Thyroid gland (tissue), 4 donors: ENCODE results near the gene TUBB2B. TPM values are rescaled to one million over a fixed set of nuclear protein-coding genes. Genes with fewer than 3 reads are reported as not detected.
"Not testable (repeated sequence)": the region's sequence is repeated elsewhere in the genome, so short reads cannot be mapped to it uniquely, and the experiment has no call there.

Source experiments
- DNase-seq, 2 donors: peaks; one replicate each; pipeline ENCODE4 v3.0.0-alpha.2; 2019
- H3K27ac ChIP-seq, 3 donors: fragments of 200-600 bp; sonication (generic); 1 replicate in 2 of 3; 2 replicates in 1 of 3; pipeline ENCODE4 v1.5.1; 2016 to 2019; ENCODE audit warnings: mild to moderate bottlenecking in 1 of 3, moderate library complexity in 1 of 3
- H3K27me3 ChIP-seq: fragments of 200-600 bp; sonication (generic); one replicate; pipeline ENCODE4 v1.5.1; 2019
- H3K36me3 ChIP-seq, 2 donors: fragments of 200-600 bp; sonication (generic); one replicate each; pipeline ENCODE4 v1.5.1; 2016 to 2019
- H3K4me1 ChIP-seq, 2 donors: fragments of 200-600 bp; sonication (generic); one replicate each; pipeline ENCODE4 v1.5.1; 2017 to 2019
- H3K4me3 ChIP-seq, 3 donors: fragments of 200-600 bp; sonication (generic); replicated peaks in 1 of 3; 1 replicate in 2 of 3; 2 replicates in 1 of 3; pipeline ENCODE4 v1.5.1; 2016; ENCODE audit warnings: mild to moderate bottlenecking in 1 of 3
- H3K9me3 ChIP-seq: fragments of 200-600 bp; sonication (generic); one replicate; pipeline ENCODE4 v1.5.1; 2017
- CTCF ChIP-seq, 6 experiments: fragments of 200-600 bp in 3 of 6; fragments of 450-650 bp in 3 of 6; sonication (generic) in 3 of 6; IDR thresholded peaks; one replicate each; pipeline ENCODE4 v1.5.1; 2016 to 2019; ENCODE audit warnings: antibody characterized with exemption in 6 of 6, mild to moderate bottlenecking in 2 of 6, inconsistent platforms in 1 of 6, moderate library complexity in 1 of 6
- POLR2A ChIP-seq, 2 donors: fragments of 450-650 bp; IDR thresholded peaks; one replicate each; pipeline ENCODE4 v1.6.1; 2017; ENCODE audit warnings: antibody characterized with exemption in 2 of 2, mild to moderate bottlenecking in 2 of 2, moderate library complexity in 1 of 2
- WGBS, 2 donors: methylation state at CpG; one replicate each; pipeline ENCODE4 v1.1.5; 2017; 5-methylcytosine and 5-hydroxymethylcytosine counted together
- intact Hi-C: fragments of 100-400 bp; cut with DNase I; formaldehyde crosslinking; loops from one replicate; pipeline ENCODE4 v1.15.1; 2023
- total RNA-seq, 4 donors: library from RNA; depleted of rRNA; stranded (reverse); fragments of >200 nt; gene quantifications; one replicate each; pipeline ENCODE4 v1.2.3, GENCODE V29; 2016

Gene TUBB2B
- total RNA-seq, 4 donors from 2014 or later: 1.1 to 6.1 (median 3.5) TPM; not detected in 1

GRCh38 chr6:3194535-3195419, 32.7 kb downstream of the TUBB2B start:
- H3K27ac ChIP-seq: no peak overlapping the region
- TF ChIP-seq CTCF (IDR thresholded peaks at IDR 0.05) (no peak), POLR2A (IDR thresholded peaks at IDR 0.05) (no peak)
- 67 to 68% methylated on average over 19 of the region's 19 CpGs for whole genome bisulfite sequencing, 2 donors
- no peak overlapping the region for H3K4me3 ChIP-seq
- DNase-seq: no peak
- H3K36me3 ChIP-seq: no peaks in the 10 kb centered on the region
- intact Hi-C loops: no loop called here
- H3K9me3 ChIP-seq: no peaks in the 10 kb centered on the region
- H3K4me1 ChIP-seq: no peaks in the 10 kb centered on the region
- H3K27me3 ChIP-seq: no peaks in the 10 kb centered on the region

GRCh38 chr6:3193102-3193849, 34.2 kb downstream of the TUBB2B start:
- Histone ChIP-seq H3K27ac (no peak overlapping the region), H3K27me3 (no peaks in the 10 kb centered on the region), H3K36me3 (no peaks in the 10 kb centered on the region), H3K4me3 (no peak overlapping the region), H3K9me3 (no peaks in the 10 kb centered on the region), H3K4me1 (no peaks in the 10 kb centered on the region)
- intact Hi-C loops: no loop called here
- 82 to 84% methylated on average over 14 to 23 of the region's 23 CpGs for WGBS, 2 donors
- TF ChIP-seq POLR2A (IDR thresholded peaks at IDR 0.05): no peak
- no peak for TF ChIP-seq CTCF (IDR thresholded peaks at IDR 0.05)
- DNase-seq: no peak

- TF ChIP-seq CTCF (IDR thresholded peaks at IDR 0.05) (no peak), POLR2A (IDR thresholded peaks at IDR 0.05) (no peak)
- Histone ChIP-seq H3K36me3 (no peaks in the 10 kb centered on the region), H3K27ac (no peak overlapping the region), H3K9me3 (no peaks in the 10 kb centered on the region), H3K27me3 (no peaks in the 10 kb centered on the region), H3K4me3 (no peak overlapping the region), H3K4me1 (no peaks in the 10 kb centered on the region)
- intact Hi-C loops: no loop called here
- no peak for DNase-seq
- WGBS, 2 donors: 95% methylated on average over 5 of the region's 5 CpGs
These were observed 36.7 kb downstream of the TUBB2B start for GRCh38 chr6:3190779-3191178.

- H3K4me3 ChIP-seq: no peak overlapping the region
- intact Hi-C loops: no loop called here
These were observed 37.4 kb downstream of the TUBB2B start for GRCh38 chr6:3190056-3190455.

GRCh38 chr6:3189192-3189591, 38.3 kb downstream of the TUBB2B start:
- intact Hi-C loops, H3K27ac ChIP-seq: not testable (repeated sequence)
- WGBS, 2 donors: 95 to 96% methylated on average over 10 of the region's 10 CpGs

More at GRCh38 chr6:3190056-3190455, 37.4 kb downstream of the TUBB2B start:
- H3K36me3 ChIP-seq: no peaks in the 10 kb centered on the region
- no peak for DNase-seq
- TF ChIP-seq POLR2A (IDR thresholded peaks at IDR 0.05) (no peak), CTCF (IDR thresholded peaks at IDR 0.05) (no peak)
- no peak overlapping the region for H3K27ac ChIP-seq
- H3K9me3 ChIP-seq: no peaks in the 10 kb centered on the region
- H3K27me3 ChIP-seq: no peaks in the 10 kb centered on the region
- WGBS, 2 donors: 87 to 88% methylated on average over 3 to 4 of the region's 4 CpGs
- H3K4me1 ChIP-seq: no peaks in the 10 kb centered on the region

More at GRCh38 chr6:3189192-3189591, 38.3 kb downstream of the TUBB2B start:
- H3K27me3 ChIP-seq, H3K36me3 ChIP-seq, H3K4me1 ChIP-seq, H3K4me3 ChIP-seq, H3K9me3 ChIP-seq, DNase-seq: not testable (repeated sequence)
